ENCODE data around the gene CORO2B. TPM values are rescaled to one million over a fixed set of nuclear protein-coding genes. Genes with fewer than 3 reads are reported as not detected.
A peak's percentile ranks its signal among the peaks of the same experiment; 100 is the strongest.

The CORO2B gene
- total and polyA plus RNA-seq, 11 donors: 3.0 to 9.1 (median 5.0) TPM

DNA sequence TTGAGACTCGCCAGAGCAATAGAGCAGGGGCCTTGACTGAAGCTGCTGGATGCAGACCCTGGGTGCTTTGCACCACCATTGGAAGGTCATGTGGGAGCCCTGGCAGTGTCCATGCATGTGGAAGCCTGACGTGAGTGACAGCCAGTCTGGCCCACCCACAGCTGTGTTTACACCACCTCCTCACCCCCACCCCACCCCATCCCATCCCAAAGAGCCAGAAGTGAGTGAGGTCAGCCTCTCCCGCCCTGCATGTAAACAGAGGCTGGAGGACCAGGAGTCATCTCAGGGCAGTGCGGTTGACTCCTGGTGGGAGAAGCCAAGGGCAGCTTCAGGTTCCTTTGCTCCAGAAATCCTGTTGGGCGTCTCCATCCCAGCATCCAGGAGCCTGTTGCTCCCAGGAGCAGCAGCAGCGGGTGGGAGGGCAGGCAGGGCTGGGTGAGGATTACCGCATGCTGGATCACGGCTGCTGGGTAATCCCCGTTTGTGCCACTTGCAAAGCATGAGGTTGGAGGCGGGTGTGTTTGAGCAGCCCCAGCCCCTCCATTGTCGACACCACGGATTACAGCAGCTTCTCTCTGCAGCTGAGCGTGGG is 44.6 kb downstream of the CORO2B start:
- H3K36me3 ChIP-seq: no peaks in the 10 kb centered on the region
- H3K27ac ChIP-seq: peak overlapping the region in 3 of 12 donors; percentile 19 to 42 (median 40)
- TF ChIP-seq CTCF (IDR thresholded peaks at IDR 0.05) (no peak), POLR2A (IDR thresholded peaks at IDR 0.05) (no peak)

DNA sequence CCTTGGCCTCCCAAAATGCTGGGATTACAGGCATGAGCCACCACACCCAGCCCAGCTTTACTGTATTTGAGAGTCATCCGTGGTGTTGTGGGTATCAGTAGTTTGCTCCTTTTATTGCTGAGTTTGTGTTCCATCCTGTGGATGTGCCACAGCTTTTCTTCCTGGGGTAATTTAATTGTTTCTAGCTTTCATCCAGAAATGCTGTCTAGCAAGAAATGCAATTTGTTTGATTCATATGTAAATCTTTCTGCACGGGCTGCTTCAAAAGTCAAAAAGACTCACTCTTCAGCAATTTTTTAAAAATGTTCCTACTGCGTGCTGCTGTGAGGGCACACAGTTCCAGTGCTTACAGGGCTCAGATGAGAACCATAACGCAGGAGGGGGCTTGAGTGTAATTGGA is 47.1 kb downstream of the CORO2B start:
- no peak overlapping the region for H3K27ac ChIP-seq
- intact Hi-C loops (cut with DNase I): no loop called here
- DNase-seq (no peak), ATAC-seq (no peak)
- H3K27me3 ChIP-seq: no peaks in the 10 kb centered on the region
- H3K36me3 ChIP-seq: no peaks in the 10 kb centered on the region
- H3K9me3 ChIP-seq: no peaks in the 10 kb centered on the region
- 91 to 95% (median 94%) methylated on average over 4 of the region's 4 CpGs for WGBS, 4 donors
- no peak overlapping the region for H3K4me3 ChIP-seq
- no peak for TF ChIP-seq CTCF (IDR thresholded peaks at IDR 0.05)
- TF ChIP-seq POLR2A (IDR thresholded peaks at IDR 0.05): no peak
- H3K4me1 ChIP-seq: peaks cover 0 to 46% (median 7%) of the 10 kb centered on the region in 12 donors

More for the DNA sequence above, 44.6 kb downstream of the CORO2B start:
- no peaks in the 10 kb centered on the region for H3K9me3 ChIP-seq
- intact Hi-C loops (cut with DNase I): loop anchor here in 3 of 10 donors (5.0 kb wide), 2 partner anchors 41 to 46 kb away; partner anchors contain the start of gene CORO2B (in 1 of the 3)
- ATAC-seq: peak; percentile 19 to 56 (median 41)
- whole genome bisulfite sequencing, 4 donors: 82 to 90% (median 86%) methylated on average over 5 to 13 of the region's 13 CpGs
- H3K4me1 ChIP-seq: peaks cover 0 to 48% (median 14%) of the 10 kb centered on the region in 12 donors
- peak in 1 of 5 donors; percentile 75 for DNase-seq
- H3K4me3 ChIP-seq: no peak overlapping the region
- no peaks in the 10 kb centered on the region for H3K27me3 ChIP-seq

GRCh38 chr15:68626283-68626682 is 47.5 kb downstream of the CORO2B start:
- peaks cover 0 to 45% (median 4%) of the 10 kb centered on the region in 12 donors for H3K4me1 ChIP-seq

GRCh38 chr15:68626739-68627138 is 47.9 kb downstream of the CORO2B start:
- ATAC-seq (no peak), DNase-seq (no peak)
- WGBS, 4 donors: 94 to 95% (median 94%) methylated on average over 3 of the region's 3 CpGs
- Histone ChIP-seq H3K4me1 (peaks cover 0 to 47% (median 3%) of the 10 kb centered on the region in 12 donors), H3K9me3 (no peaks in the 10 kb centered on the region), H3K27me3 (no peaks in the 10 kb centered on the region), H3K4me3 (no peak overlapping the region), H3K27ac (no peak overlapping the region), H3K36me3 (no peaks in the 10 kb centered on the region)
- intact Hi-C loops (cut with DNase I): no loop called here
- TF ChIP-seq CTCF (IDR thresholded peaks at IDR 0.05): no peak
- TF ChIP-seq POLR2A (IDR thresholded peaks at IDR 0.05): no peak

More at GRCh38 chr15:68626283-68626682, 47.5 kb downstream of the CORO2B start:
- Histone ChIP-seq H3K27ac (no peak overlapping the region), H3K36me3 (no peaks in the 10 kb centered on the region), H3K4me3 (no peak overlapping the region), H3K9me3 (no peaks in the 10 kb centered on the region), H3K27me3 (no peaks in the 10 kb centered on the region)
- no peak for TF ChIP-seq CTCF (IDR thresholded peaks at IDR 0.05)
- no peak for TF ChIP-seq POLR2A (IDR thresholded peaks at IDR 0.05)
- DNase-seq (no peak), ATAC-seq (no peak)
- intact Hi-C loops (cut with DNase I): no loop called here
- WGBS, 4 donors: 70 to 93% (median 85%) methylated on average over 3 of the region's 3 CpGs
